Activated T-helper 1 cell treated with anti-CD3 and anti-CD28 coated beads, Interleukin-12 subunit alpha, Interleukin-12 subunit beta, Interleukin-2, Interleukin-4 antibody, amounts not matched to agents 30 ng/mL and 10 ng/mL and 1 ng/mL, durations not matched to agents 14 hours and 24 hours and 36 hours (primary cell): ENCODE results near the gene MS4A10. TPM values are rescaled to one million over a fixed set of nuclear protein-coding genes. Genes with fewer than 3 reads are reported as not detected.

Source experiments
- DNase-seq: peaks from one replicate; pipeline ENCODE4 v3.0.0; 2021; ENCODE audit warnings: low spot score
- H3K27ac Mint-ChIP-seq: one replicate; pipeline ENCODE4 v1.8.0; 2021; ENCODE audit warnings: mild to moderate bottlenecking, mixed read lengths
- H3K27me3 Mint-ChIP-seq: one replicate; pipeline ENCODE4 v1.8.0; 2022; ENCODE audit warnings: mild to moderate bottlenecking, moderate library complexity, mixed read lengths; ENCODE audit not compliant: insufficient read depth
- H3K36me3 Mint-ChIP-seq: one replicate; pipeline ENCODE4 v1.8.0; 2021; ENCODE audit warnings: low read depth, mixed read lengths
- H3K4me1 Mint-ChIP-seq: one replicate; pipeline ENCODE4 v1.8.0; 2021; ENCODE audit warnings: low read depth, mixed read lengths
- H3K4me3 Mint-ChIP-seq: one replicate; pipeline ENCODE4 v1.8.0; 2021; ENCODE audit warnings: mild to moderate bottlenecking, moderate library complexity, mixed read lengths
- H3K9me3 Mint-ChIP-seq: one replicate; pipeline ENCODE4 v1.8.0; 2021; ENCODE audit warnings: mixed read lengths
- intact Hi-C: fragments of 100-400 bp; cut with micrococcal nuclease; formaldehyde crosslinking; loops from one replicate; pipeline ENCODE4 v1.15.1; 2024
- total RNA-seq: library from RNA; stranded (reverse); gene quantifications from 2 replicates; pipeline ENCODE4 v1.2.3, GENCODE V29; 2022

MS4A10 gene
- total RNA-seq, 1 donor from 2014 or later: not detected

GRCh38 chr11:60825790-60826189 is 40.7 kb downstream of the MS4A10 start:
- Mint-ChIP-seq H3K9me3 (no peaks in the 10 kb centered on the region), H3K4me3 (no peak overlapping the region)

DNA sequence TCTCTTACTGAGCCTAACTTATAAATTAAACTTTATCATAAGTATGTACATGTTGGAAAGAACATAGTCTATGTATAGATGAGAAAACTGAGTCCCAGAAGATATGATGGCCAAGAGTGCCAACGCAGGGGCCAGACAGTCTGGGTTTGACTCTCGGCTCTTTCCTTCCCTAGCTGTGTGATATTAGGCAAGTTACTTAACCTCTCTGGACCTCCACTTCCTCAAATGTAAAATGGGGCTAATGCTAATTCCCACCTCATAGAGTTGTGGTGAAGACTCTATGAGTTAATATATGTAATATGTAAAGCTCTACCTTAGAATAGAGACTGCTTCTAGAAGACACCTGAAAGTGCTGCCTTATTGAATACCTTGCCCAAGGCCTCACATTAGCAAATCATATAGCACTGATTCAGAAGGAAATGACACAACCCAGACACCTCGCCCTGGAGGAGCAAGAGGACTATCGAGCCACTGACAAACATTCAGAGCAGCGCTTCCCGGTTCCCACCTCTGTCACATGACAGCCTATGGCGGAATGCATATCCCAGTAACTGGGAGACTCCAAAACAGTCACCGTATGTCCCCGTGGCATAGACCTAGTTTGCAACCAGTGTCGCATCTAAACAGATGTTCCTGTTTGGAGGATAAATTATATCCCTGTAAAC is 45.5 kb downstream of the MS4A10 start:
- Mint-ChIP-seq H3K4me1 (peaks cover 7% of the 10 kb centered on the region), H3K9me3 (no peaks in the 10 kb centered on the region), H3K4me3 (no peak overlapping the region), H3K27me3 (peaks cover 4% of the 10 kb centered on the region), H3K27ac (no peak overlapping the region), H3K36me3 (no peaks in the 10 kb centered on the region)
- intact Hi-C loops: loop anchor here (1.0 to 5.0 kb wide), 5 partner anchors 53 to 357 kb away; no protein-coding TSS in a partner anchor
- DNase-seq: no peak

More at GRCh38 chr11:60825790-60826189, 40.7 kb downstream of the MS4A10 start:
- H3K4me1 Mint-ChIP-seq: no peaks in the 10 kb centered on the region
- H3K36me3 Mint-ChIP-seq: no peaks in the 10 kb centered on the region
- intact Hi-C loops: no loop called here
- H3K27ac Mint-ChIP-seq: no peak overlapping the region
- peaks cover 8% of the 10 kb centered on the region for H3K27me3 Mint-ChIP-seq
- no peak for DNase-seq

DNA sequence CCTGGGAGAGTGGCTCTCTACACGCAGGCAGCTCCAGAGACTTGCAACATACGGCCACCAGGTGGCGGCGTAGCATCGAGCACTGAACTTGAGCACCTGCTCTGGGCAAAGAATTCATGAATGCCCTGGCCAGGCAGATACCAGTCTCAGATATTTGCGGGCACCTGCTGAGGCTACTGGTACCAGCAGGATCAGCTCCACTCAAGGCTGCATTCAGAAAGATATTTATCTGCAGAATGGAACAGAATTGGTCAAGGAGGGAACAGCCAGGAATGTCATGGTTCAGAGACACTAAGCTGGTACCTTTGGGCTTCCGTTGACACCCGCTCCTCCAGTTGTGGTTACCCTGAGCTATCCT is 46.0 kb downstream of the MS4A10 start:
- H3K4me3 Mint-ChIP-seq: no peak overlapping the region

GRCh38 chr11:60831501-60832079 is 46.5 kb downstream of the MS4A10 start:
- H3K4me3 Mint-ChIP-seq: no peak overlapping the region
- no peak for DNase-seq
- intact Hi-C loops: loop anchor here (1.0 to 5.0 kb wide), 5 partner anchors 54 to 356 kb away; no protein-coding TSS in a partner anchor
- no peak overlapping the region for H3K27ac Mint-ChIP-seq
- H3K4me1 Mint-ChIP-seq: peaks cover 12% of the 10 kb centered on the region
- H3K27me3 Mint-ChIP-seq: no peaks in the 10 kb centered on the region
- H3K9me3 Mint-ChIP-seq: no peaks in the 10 kb centered on the region
- H3K36me3 Mint-ChIP-seq: no peaks in the 10 kb centered on the region

More for the DNA sequence above, 46.0 kb downstream of the MS4A10 start:
- H3K36me3 Mint-ChIP-seq: no peaks in the 10 kb centered on the region
- no peaks in the 10 kb centered on the region for H3K9me3 Mint-ChIP-seq
- intact Hi-C loops: loop anchor here (1.0 to 5.0 kb wide), 5 partner anchors 54 to 356 kb away; no protein-coding TSS in a partner anchor
- no peaks in the 10 kb centered on the region for H3K27me3 Mint-ChIP-seq
- peaks cover 12% of the 10 kb centered on the region for H3K4me1 Mint-ChIP-seq
- DNase-seq: peak; percentile 62
- H3K27ac Mint-ChIP-seq: no peak overlapping the region

DNA sequence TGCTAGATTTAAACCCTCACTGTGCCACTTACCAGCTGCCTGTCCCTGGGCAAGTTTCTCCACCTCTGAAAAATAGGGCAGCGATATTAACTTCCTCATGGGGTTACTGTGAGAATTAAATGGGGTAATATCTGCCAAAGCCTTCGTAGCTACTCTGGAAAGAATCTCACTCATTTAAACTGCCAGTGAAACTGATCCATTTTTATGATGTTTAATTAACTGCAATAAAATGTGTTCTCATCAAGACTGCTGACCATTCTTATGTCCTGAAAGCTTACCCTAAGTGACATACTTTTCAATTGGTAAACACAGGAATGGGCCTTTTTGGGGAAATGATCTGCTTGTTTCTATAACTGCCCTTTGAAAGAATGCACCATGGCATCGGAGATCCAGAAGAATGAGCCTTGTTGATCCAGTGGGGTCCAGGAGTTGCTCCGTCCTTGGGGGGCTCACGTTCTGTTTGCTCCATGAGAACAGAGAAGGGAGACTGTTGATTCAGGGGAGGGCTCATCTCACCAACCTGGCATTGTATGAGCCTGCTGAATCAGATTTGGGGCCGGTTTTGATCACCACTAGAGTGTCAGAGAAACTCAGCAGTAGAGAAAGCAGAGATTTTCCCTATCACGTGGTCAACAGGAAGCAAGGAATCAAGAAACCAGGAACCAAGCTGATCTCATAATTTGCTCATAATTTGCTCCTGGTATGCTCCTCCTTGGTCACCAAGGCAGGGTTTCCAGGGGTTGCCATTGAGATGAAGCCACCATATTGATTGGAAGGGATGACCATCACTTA is 49.8 kb downstream of the MS4A10 start:
- no peaks in the 10 kb centered on the region for H3K36me3 Mint-ChIP-seq
- H3K9me3 Mint-ChIP-seq: no peaks in the 10 kb centered on the region
- intact Hi-C loops: loop anchor here (5.0 kb wide), 1 partner anchor 58 kb away; no protein-coding TSS in a partner anchor
- no peak overlapping the region for H3K27ac Mint-ChIP-seq
- DNase-seq: no peak
- no peak overlapping the region for H3K4me3 Mint-ChIP-seq
- H3K4me1 Mint-ChIP-seq: peaks cover 17% of the 10 kb centered on the region
- no peaks in the 10 kb centered on the region for H3K27me3 Mint-ChIP-seq

- peaks cover 17% of the 10 kb centered on the region for H3K4me1 Mint-ChIP-seq
- H3K9me3 Mint-ChIP-seq: no peaks in the 10 kb centered on the region
- intact Hi-C loops: no loop called here
- no peak overlapping the region for H3K27ac Mint-ChIP-seq
- no peak for DNase-seq
- H3K4me3 Mint-ChIP-seq: no peak overlapping the region
- peaks cover 1% of the 10 kb centered on the region for H3K27me3 Mint-ChIP-seq
- H3K36me3 Mint-ChIP-seq: no peaks in the 10 kb centered on the region
Measured at GRCh38 chr11:60835534-60835846, 50.4 kb downstream of the MS4A10 start.

GRCh38 chr11:60836866-60837515 is 51.9 kb downstream of the MS4A10 start:
- Mint-ChIP-seq H3K9me3 (no peaks in the 10 kb centered on the region), H3K4me1 (peaks cover 28% of the 10 kb centered on the region), H3K27me3 (peaks cover 1% of the 10 kb centered on the region), H3K27ac (no peak overlapping the region), H3K36me3 (no peaks in the 10 kb centered on the region), H3K4me3 (no peak overlapping the region)
- intact Hi-C loops: no loop called here
- no peak for DNase-seq

DNA sequence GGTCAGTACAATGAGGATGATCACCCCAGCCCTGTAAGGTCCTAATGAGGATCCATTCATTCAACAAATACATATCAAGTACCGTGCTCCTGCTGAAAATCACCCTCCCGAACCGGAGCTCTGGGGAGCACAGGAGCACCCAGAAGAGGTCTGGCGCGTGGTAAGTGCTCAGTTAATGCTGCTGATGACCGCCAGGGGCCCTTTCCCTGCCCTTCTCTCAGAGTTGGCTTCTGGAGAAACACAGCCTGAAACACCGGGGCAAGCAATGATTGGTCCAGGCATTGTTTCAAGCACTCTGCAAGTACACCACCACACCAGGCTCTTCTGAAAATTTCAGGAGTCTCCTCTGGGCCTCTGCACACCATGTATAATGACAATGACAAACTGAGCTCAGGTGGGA is 53.0 kb downstream of the MS4A10 start:
- Mint-ChIP-seq H3K27me3 (peaks cover 1% of the 10 kb centered on the region), H3K36me3 (no peaks in the 10 kb centered on the region), H3K27ac (no peak overlapping the region), H3K4me3 (no peak overlapping the region), H3K9me3 (no peaks in the 10 kb centered on the region), H3K4me1 (peaks cover 34% of the 10 kb centered on the region)
- DNase-seq: no peak
- intact Hi-C loops: no loop called here

- H3K4me3 Mint-ChIP-seq: peak overlapping the region; percentile 69
- intact Hi-C loops: loop anchor here (1.0 kb wide), 4 partner anchors 66 to 522 kb away; partner anchors contain the start of genes PRPF19, TMEM138 and VPS37C
- H3K27me3 Mint-ChIP-seq: peaks cover 1% of the 10 kb centered on the region
Measured at GRCh38 chr11:60840470-60841430, 55.6 kb downstream of the MS4A10 start.

GRCh38 chr11:60841797-60842667 is 56.9 kb downstream of the MS4A10 start, which contains the start of gene CCDC86:
CCDC86 (plus strand) TSS chr11:60842113; CDS start chr11:60842125, 12 bp downstream.
- peaks cover 12% of the 10 kb centered on the region for H3K36me3 Mint-ChIP-seq
- peak within 1 kb of the TSS; percentile 83 for H3K27ac Mint-ChIP-seq
- intact Hi-C loops: loop anchor here (1.0 to 2.0 kb wide), 6 partner anchors 57 to 589 kb away; partner anchors contain the start of genes PRPF19, SDHAF2, TMEM138 and VPS37C

More at GRCh38 chr11:60840470-60841430, 55.6 kb downstream of the MS4A10 start:
- DNase-seq: no peak
- Mint-ChIP-seq H3K4me1 (peaks cover 50% of the 10 kb centered on the region), H3K27ac (peak overlapping the region; percentile 76), H3K9me3 (no peaks in the 10 kb centered on the region), H3K36me3 (peaks cover 12% of the 10 kb centered on the region)

More at GRCh38 chr11:60841797-60842667, 56.9 kb downstream of the MS4A10 start, which contains the start of gene CCDC86:
- DNase-seq: peak; percentile 98
- peak within 1 kb of the TSS; percentile 91 for H3K4me3 Mint-ChIP-seq
- H3K4me1 Mint-ChIP-seq: peaks cover 46% of the 10 kb centered on the region
- no peaks in the 10 kb centered on the region for H3K9me3 Mint-ChIP-seq
- peaks cover 1% of the 10 kb centered on the region for H3K27me3 Mint-ChIP-seq
